SK-N-SH (cell line): ENCODE data around the gene FPR2.

Experiments used
- CHD2 ChIP-seq: fragments of 150-350 bp; IDR thresholded peaks from 2 replicates; pipeline ENCODE4 v1.6.1; 2018; ENCODE audit warnings: low read length; ENCODE audit not compliant: partially characterized antibody
- EZH2phosphoT487 ChIP-seq: fragments of 200-600 bp; sonication (generic); IDR thresholded peaks from 2 replicates; pipeline ENCODE4 v1.6.1; 2017; ENCODE audit warnings: low read depth, mixed run types, mild to moderate bottlenecking, antibody characterized with exemption, moderate library complexity, borderline replicate concordance
- FOXM1 ChIP-seq: IDR thresholded peaks from 2 replicates; pipeline ENCODE4 v1.4.0; 2012; ENCODE audit warnings: low read depth, mild to moderate bottlenecking
- GABPA ChIP-seq: IDR thresholded peaks from 2 replicates; pipeline ENCODE4 v1.4.0; 2012; ENCODE audit warnings: low read depth, mild to moderate bottlenecking
- GATA2 ChIP-seq: sonication (generic); formaldehyde crosslinking; IDR thresholded peaks from 2 replicates; pipeline ENCODE4 v1.5.0; 2020; ENCODE audit warnings: mild to moderate bottlenecking, missing genetic modification reagents
- POLR2AphosphoS5 ChIP-seq: IDR thresholded peaks from 2 replicates; pipeline ENCODE4 v1.6.1; 2012; ENCODE audit warnings: low read depth, low read length
- RCOR1 ChIP-seq: fragments of 150-350 bp; IDR thresholded peaks from 2 replicates; pipeline ENCODE4 v1.6.1; 2017; ENCODE audit warnings: antibody characterized with exemption, low read length
- SMC3 ChIP-seq: IDR thresholded peaks from 2 replicates; pipeline ENCODE4 v1.6.1; 2012; ENCODE audit warnings: low read depth, low read length, improper control_type of control experiment
- TAF1 ChIP-seq: IDR thresholded peaks from 2 replicates; pipeline ENCODE4 v1.6.1; 2012; ENCODE audit warnings: low read depth, mild to moderate bottlenecking, low read length, moderate library complexity, borderline replicate concordance
- YY1 ChIP-seq: IDR thresholded peaks from 2 replicates; pipeline ENCODE4 v1.4.0; 2012; ENCODE audit warnings: low read depth, mild to moderate bottlenecking
- TF ChIP-seq, protein P1 (sequence below): fragments of 200-600 bp; sonication (generic); IDR thresholded peaks from 2 replicates; pipeline ENCODE4 v1.6.1; 2017; ENCODE audit warnings: antibody characterized with exemption, mild to moderate bottlenecking, moderate library complexity
- TF ChIP-seq, protein P2 (sequence below): IDR thresholded peaks from 2 replicates; pipeline ENCODE4 v1.4.0; 2012; ENCODE audit warnings: low read depth
- TF ChIP-seq, protein P3 (sequence below): fragments of 150-350 bp; IDR thresholded peaks from 2 replicates; pipeline ENCODE4 v1.6.1; 2016; ENCODE audit warnings: mild to moderate bottlenecking, low read depth, low read length

DNA sequence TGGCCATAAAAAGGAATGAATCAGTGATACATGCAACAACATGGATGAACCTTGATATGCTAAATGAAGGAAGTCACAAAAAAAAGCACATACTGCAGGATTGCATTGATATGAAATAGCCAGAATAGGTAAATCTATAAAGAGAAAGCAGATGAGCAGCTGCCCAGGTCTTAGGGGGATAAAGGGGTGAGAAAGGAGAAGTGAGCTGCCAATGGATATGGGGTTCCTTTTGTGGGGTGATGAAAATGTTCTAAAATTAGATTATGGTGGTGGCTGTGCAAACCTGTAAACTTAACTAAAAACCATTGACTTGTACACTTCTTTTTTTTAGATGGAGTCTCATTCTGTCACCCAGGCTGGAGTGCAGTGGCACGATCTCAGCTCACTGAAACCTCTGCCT lies 49.3 kb upstream of the FPR2 start:
- TF ChIP-seq, protein P1, sequence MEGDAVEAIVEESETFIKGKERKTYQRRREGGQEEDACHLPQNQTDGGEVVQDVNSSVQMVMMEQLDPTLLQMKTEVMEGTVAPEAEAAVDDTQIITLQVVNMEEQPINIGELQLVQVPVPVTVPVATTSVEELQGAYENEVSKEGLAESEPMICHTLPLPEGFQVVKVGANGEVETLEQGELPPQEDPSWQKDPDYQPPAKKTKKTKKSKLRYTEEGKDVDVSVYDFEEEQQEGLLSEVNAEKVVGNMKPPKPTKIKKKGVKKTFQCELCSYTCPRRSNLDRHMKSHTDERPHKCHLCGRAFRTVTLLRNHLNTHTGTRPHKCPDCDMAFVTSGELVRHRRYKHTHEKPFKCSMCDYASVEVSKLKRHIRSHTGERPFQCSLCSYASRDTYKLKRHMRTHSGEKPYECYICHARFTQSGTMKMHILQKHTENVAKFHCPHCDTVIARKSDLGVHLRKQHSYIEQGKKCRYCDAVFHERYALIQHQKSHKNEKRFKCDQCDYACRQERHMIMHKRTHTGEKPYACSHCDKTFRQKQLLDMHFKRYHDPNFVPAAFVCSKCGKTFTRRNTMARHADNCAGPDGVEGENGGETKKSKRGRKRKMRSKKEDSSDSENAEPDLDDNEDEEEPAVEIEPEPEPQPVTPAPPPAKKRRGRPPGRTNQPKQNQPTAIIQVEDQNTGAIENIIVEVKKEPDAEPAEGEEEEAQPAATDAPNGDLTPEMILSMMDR, result no peak
- TF ChIP-seq GATA2 (CRISPR knock-in tag) (no peak), CHD2 (no peak), TAF1 (no peak), EZH2phosphoT487 (no peak), SMC3 (no peak), GABPA (no peak), YY1 (no peak), FOXM1 (no peak), RCOR1 (no peak), POLR2AphosphoS5 (no peak)
- TF ChIP-seq, protein P2, sequence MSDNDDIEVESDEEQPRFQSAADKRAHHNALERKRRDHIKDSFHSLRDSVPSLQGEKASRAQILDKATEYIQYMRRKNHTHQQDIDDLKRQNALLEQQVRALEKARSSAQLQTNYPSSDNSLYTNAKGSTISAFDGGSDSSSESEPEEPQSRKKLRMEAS, result no peak
- TF ChIP-seq, protein P3, sequence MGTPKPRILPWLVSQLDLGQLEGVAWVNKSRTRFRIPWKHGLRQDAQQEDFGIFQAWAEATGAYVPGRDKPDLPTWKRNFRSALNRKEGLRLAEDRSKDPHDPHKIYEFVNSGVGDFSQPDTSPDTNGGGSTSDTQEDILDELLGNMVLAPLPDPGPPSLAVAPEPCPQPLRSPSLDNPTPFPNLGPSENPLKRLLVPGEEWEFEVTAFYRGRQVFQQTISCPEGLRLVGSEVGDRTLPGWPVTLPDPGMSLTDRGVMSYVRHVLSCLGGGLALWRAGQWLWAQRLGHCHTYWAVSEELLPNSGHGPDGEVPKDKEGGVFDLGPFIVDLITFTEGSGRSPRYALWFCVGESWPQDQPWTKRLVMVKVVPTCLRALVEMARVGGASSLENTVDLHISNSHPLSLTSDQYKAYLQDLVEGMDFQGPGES, result no peak
